Keratinocyte (primary cell): ENCODE measurements around the gene GAB4. TPM values are rescaled to one million over a fixed set of nuclear protein-coding genes. Genes with fewer than 3 reads are reported as not detected.

Source experiments
- DNase-seq: peaks from one replicate; pipeline ENCODE4 v3.0.0-alpha.2; 2011; ENCODE audit warnings: low read depth, missing footprints, low spot score
- FAIRE-seq: peaks from 2 replicates; lab custom pipeline; 2011; peaks lifted over from hg19 to GRCh38; lab: Jason Lieb, UNC
- H2AFZ ChIP-seq: 2 replicates; pipeline ENCODE4 v1.6.0; 2012; ENCODE audit warnings: low read length, control low read depth, inconsistent platforms; ENCODE audit not compliant: control insufficient read depth
- H3K27ac ChIP-seq: 2 replicates; pipeline ENCODE4 v1.5.1; 2011; ENCODE audit warnings: low read length; ENCODE audit not compliant: control insufficient read depth, insufficient read depth
- H3K27me3 ChIP-seq: 3 replicates; pipeline ENCODE4 v1.6.0; 2011; ENCODE audit warnings: low read length; ENCODE audit not compliant: control insufficient read depth, insufficient read depth; ENCODE audit errors: extremely low read depth
- H3K36me3 ChIP-seq, 2 experiments: 2 replicates in 1 of 2; 3 replicates in 1 of 2; pipeline ENCODE4 v1.5.1; 2011; ENCODE audit warnings: low read length in 2 of 2, mild to moderate bottlenecking in 1 of 2; ENCODE audit not compliant: control insufficient read depth in 2 of 2, insufficient read depth in 2 of 2; ENCODE audit errors: extremely low read depth in 1 of 2
- H3K4me1 ChIP-seq: 3 replicates; pipeline ENCODE4 v1.5.1; 2011; ENCODE audit warnings: low read length; ENCODE audit not compliant: control insufficient read depth, insufficient read depth; ENCODE audit errors: extremely low read depth
- H3K4me2 ChIP-seq: 3 replicates; pipeline ENCODE4 v1.6.0; 2011; ENCODE audit warnings: low read depth, low read length; ENCODE audit not compliant: control insufficient read depth, insufficient read depth; ENCODE audit errors: extremely low read depth
- H3K4me3 ChIP-seq, 3 experiments: fragments of 200-600 bp in 1 of 3; sonication (generic) in 1 of 3; 2 replicates in 2 of 3; 3 replicates in 1 of 3; pipeline ENCODE4 v1.5.1; 2011 to 2016; ENCODE audit warnings: low read length in 3 of 3, mild to moderate bottlenecking in 3 of 3, control low read depth in 2 of 3, inconsistent platforms in 1 of 3, low read depth in 1 of 3, mixed read lengths in 1 of 3, mixed run types in 1 of 3, moderate library complexity in 1 of 3; ENCODE audit not compliant: control insufficient read depth in 2 of 3, insufficient read depth in 2 of 3; ENCODE audit errors: extremely low read depth in 1 of 3
- H3K79me2 ChIP-seq: 2 replicates; pipeline ENCODE4 v1.6.0; 2012; ENCODE audit warnings: low read length; ENCODE audit not compliant: control insufficient read depth, insufficient read depth
- H3K9ac ChIP-seq: 3 replicates; pipeline ENCODE4 v1.6.0; 2011; ENCODE audit warnings: low read length; ENCODE audit not compliant: control insufficient read depth, insufficient read depth; ENCODE audit errors: extremely low read depth
- H3K9me1 ChIP-seq: 3 replicates; pipeline ENCODE4 v1.6.0; 2011; ENCODE audit warnings: low read length; ENCODE audit not compliant: control insufficient read depth, insufficient read depth; ENCODE audit errors: extremely low read depth
- H3K9me3 ChIP-seq: 2 replicates; pipeline ENCODE4 v1.5.1; 2012; ENCODE audit warnings: low read depth, low read length; ENCODE audit not compliant: control insufficient read depth
- H4K20me1 ChIP-seq: 3 replicates; pipeline ENCODE4 v1.6.0; 2011; ENCODE audit warnings: low read length; ENCODE audit not compliant: control insufficient read depth, insufficient read depth; ENCODE audit errors: extremely low read depth
- EZH2 ChIP-seq: IDR thresholded peaks from one replicate; pipeline ENCODE4 v1.6.1; 2012; ENCODE audit warnings: inconsistent platforms, mild to moderate bottlenecking, low read length, moderate library complexity
- dilution Hi-C: fragments of 300-500 bp; cut with MboI; formaldehyde crosslinking; loops from one replicate; pipeline ENCODE4 v1.7.0; 2020; ENCODE audit warnings: low sequenced_read_pairs; ENCODE audit not compliant: extremely low pct_ligation_motif_present
- polyA plus RNA-seq, 5 experiments: library from polyadenylated mRNA; depleted of rRNA in 3 of 5; stranded (reverse) in 3 of 5; stranded (forward) in 1 of 5; unstranded in 1 of 5; fragments of >200 nt; gene quantifications; 1 replicate in 1 of 5; 2 replicates in 3 of 5; 3 replicates in 1 of 5; pipeline versions ENCODE4 v1.2.1 to v1.2.3, GENCODE V29; 2011 to 2012; ENCODE audit warnings: missing spikeins in 2 of 5, low read depth in 1 of 5, low replicate concordance in 1 of 5
- TF ChIP-seq, protein P1 (sequence below), 3 experiments: IDR thresholded peaks in 1 of 3; conservative IDR thresholded peaks in 1 of 3; optimal IDR thresholded peaks in 1 of 3; 2 replicates in 2 of 3; 3 replicates in 1 of 3; pipeline versions ENCODE3 to v1.5.1; 2011; ENCODE audit warnings: low read length in 3 of 3, mild to moderate bottlenecking in 3 of 3, moderate library complexity in 2 of 3, control low read depth in 1 of 3, inconsistent platforms in 1 of 3; ENCODE audit not compliant: insufficient read depth in 2 of 3; ENCODE audit errors: extremely low read depth in 1 of 3

The GAB4 gene
- polyA plus RNA-seq, 1 donor (not counting 4 experiments of a cell fraction or from before 2014, with no cell fraction given), result not detected

- H2AFZ ChIP-seq, result no peak overlapping the region
- no peaks in the 10 kb centered on the region for H3K9me1 ChIP-seq
- H4K20me1 ChIP-seq, result no peaks in the 10 kb centered on the region
- no peaks in the 10 kb centered on the region for H3K27me3 ChIP-seq
- DNase-seq, result no peak
- no peak overlapping the region for H3K27ac ChIP-seq
- FAIRE-seq, result no peak
- no peaks in the 10 kb centered on the region for H3K36me3 ChIP-seq
- no peak overlapping the region for H3K4me3 ChIP-seq
- peaks cover 2% of the 10 kb centered on the region for H3K9me3 ChIP-seq
- no peaks in the 10 kb centered on the region for H3K79me2 ChIP-seq
- no peaks in the 10 kb centered on the region for H3K4me1 ChIP-seq
- H3K9ac ChIP-seq, result no peak overlapping the region
- dilution Hi-C loops, result no loop called here
- H3K4me2 ChIP-seq, result no peak overlapping the region
- no peak for TF ChIP-seq EZH2
- TF ChIP-seq, protein P1, sequence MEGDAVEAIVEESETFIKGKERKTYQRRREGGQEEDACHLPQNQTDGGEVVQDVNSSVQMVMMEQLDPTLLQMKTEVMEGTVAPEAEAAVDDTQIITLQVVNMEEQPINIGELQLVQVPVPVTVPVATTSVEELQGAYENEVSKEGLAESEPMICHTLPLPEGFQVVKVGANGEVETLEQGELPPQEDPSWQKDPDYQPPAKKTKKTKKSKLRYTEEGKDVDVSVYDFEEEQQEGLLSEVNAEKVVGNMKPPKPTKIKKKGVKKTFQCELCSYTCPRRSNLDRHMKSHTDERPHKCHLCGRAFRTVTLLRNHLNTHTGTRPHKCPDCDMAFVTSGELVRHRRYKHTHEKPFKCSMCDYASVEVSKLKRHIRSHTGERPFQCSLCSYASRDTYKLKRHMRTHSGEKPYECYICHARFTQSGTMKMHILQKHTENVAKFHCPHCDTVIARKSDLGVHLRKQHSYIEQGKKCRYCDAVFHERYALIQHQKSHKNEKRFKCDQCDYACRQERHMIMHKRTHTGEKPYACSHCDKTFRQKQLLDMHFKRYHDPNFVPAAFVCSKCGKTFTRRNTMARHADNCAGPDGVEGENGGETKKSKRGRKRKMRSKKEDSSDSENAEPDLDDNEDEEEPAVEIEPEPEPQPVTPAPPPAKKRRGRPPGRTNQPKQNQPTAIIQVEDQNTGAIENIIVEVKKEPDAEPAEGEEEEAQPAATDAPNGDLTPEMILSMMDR (optimal IDR thresholded peaks at IDR 0.05 in 1 of 3, IDR thresholded peaks at IDR 0.05 in 1 of 3, conservative IDR thresholded peaks at IDR 0.05 in 1 of 3; ENCODE audit: extremely low read depth in 1 of 3, insufficient read depth in 2 of 3, low read length in 3 of 3), result no peak
Measured at GRCh38 chr22:16958475-16958874, 49.5 kb downstream of the GAB4 start.

GRCh38 chr22:16957781-16958180 lies 50.2 kb downstream of the GAB4 start:
- no peak overlapping the region for H3K4me3 ChIP-seq
- no peak overlapping the region for H3K4me2 ChIP-seq
- TF ChIP-seq, protein P1 (optimal IDR thresholded peaks at IDR 0.05 in 1 of 3, IDR thresholded peaks at IDR 0.05 in 1 of 3, conservative IDR thresholded peaks at IDR 0.05 in 1 of 3; ENCODE audit: extremely low read depth in 1 of 3, insufficient read depth in 2 of 3, low read length in 3 of 3), result no peak
- TF ChIP-seq EZH2, result no peak
- no peak overlapping the region for H3K27ac ChIP-seq
- no peaks in the 10 kb centered on the region for H4K20me1 ChIP-seq
- dilution Hi-C loops, result no loop called here
- peaks cover 2% of the 10 kb centered on the region for H3K9me3 ChIP-seq
- H2AFZ ChIP-seq, result no peak overlapping the region
- no peak overlapping the region for H3K9ac ChIP-seq
- no peak for FAIRE-seq
- H3K36me3 ChIP-seq, result no peaks in the 10 kb centered on the region
- no peaks in the 10 kb centered on the region for H3K27me3 ChIP-seq
- no peaks in the 10 kb centered on the region for H3K4me1 ChIP-seq
- H3K79me2 ChIP-seq, result no peaks in the 10 kb centered on the region
- H3K9me1 ChIP-seq, result no peaks in the 10 kb centered on the region
- no peak for DNase-seq
